HCT116 (cell line): Measurements from ENCODE around the gene GNG12. TPM values are rescaled to one million over a fixed set of nuclear protein-coding genes. Genes with fewer than 3 reads are reported as not detected.

ENCODE experiments used
- ATAC-seq: fragments of 200-7000 bp; cut with Tn5 transposase; 2 replicates; pipeline ENCODE4 v1.9.1; 2020; ENCODE audit warnings: mild to moderate bottlenecking, moderate library complexity
- BruUV-seq: library from RNA; stranded (reverse); fragments of 400-500 nt; replicated peaks from 2 replicates; lab custom pipeline; 2021; lab: Mats Ljungman, UMichigan
- CTCF ChIA-PET: fragments of 300-600 bp; sonication (Branson Sonifier 250); formaldehyde crosslinking; loops from one replicate; lab custom pipeline; 2021; ENCODE audit warnings: antibody characterized with exemption; lab: Charles Lee
- POLR2A ChIA-PET: fragments of 300-600, 350-600 bp; sonication (Branson Sonifier 250); formaldehyde crosslinking; loops from one replicate; lab custom pipeline; 2021; ENCODE audit warnings: antibody characterized with exemption; lab: Charles Lee
- RAD21 ChIA-PET, 2 experiments: fragments of 300-600 bp; sonication (Branson Sonifier 250); formaldehyde crosslinking; loops; one replicate each; lab custom pipeline; 2023; ENCODE audit warnings: low total read pairs in 2 of 2; ENCODE audit not compliant: uncharacterized antibody in 2 of 2, unreplicated experiment in 2 of 2, low non-redundant PET in 1 of 2; lab: Charles Lee
- DNase-seq: peaks from one replicate; pipeline ENCODE4 v3.0.0-alpha.2; 2010; ENCODE audit warnings: low read depth, low spot score
- H2AFZ ChIP-seq: fragments of 200-600 bp; shearing (Covaris generic), sonication (generic); 2 replicates; pipeline ENCODE4 v1.6.1; 2017; ENCODE audit warnings: low read depth, mixed run types, mixed read lengths, antibody characterized with exemption, low read length; ENCODE audit not compliant: poor library complexity, severe bottlenecking
- H3K27ac ChIP-seq: 2 replicates; pipeline ENCODE4 v1.5.1; 2012; ENCODE audit warnings: low read depth, low read length
- H3K27me3 ChIP-seq: fragments of 200-600 bp; sonication (generic); 2 replicates; pipeline ENCODE4 v1.6.1; 2016; ENCODE audit warnings: mixed run types, low read length, mixed read lengths; ENCODE audit not compliant: insufficient read depth
- H3K36me3 ChIP-seq, 2 experiments: fragments of 200-500 bp in 1 of 2; fragments of 200-600 bp in 1 of 2; sonication (Bioruptor generic) in 1 of 2; sonication (generic) in 1 of 2; 2 replicates each; pipeline versions ENCODE4 v1.5.1 to v1.6.1; 2014 to 2016; ENCODE audit warnings: low read length in 2 of 2, inconsistent platforms in 1 of 2, mixed read lengths in 1 of 2, mixed run types in 1 of 2; ENCODE audit not compliant: insufficient read depth in 2 of 2, control insufficient read depth in 1 of 2
- H3K4me1 ChIP-seq, 2 experiments: fragments of 200-600 bp in 1 of 2; sonication (generic) in 1 of 2; 2 replicates each; pipeline versions ENCODE4 v1.5.1 to v1.6.1; 2012 to 2017; ENCODE audit warnings: low read length in 2 of 2, inconsistent platforms in 1 of 2, mild to moderate bottlenecking in 1 of 2, mixed read lengths in 1 of 2, mixed run types in 1 of 2, moderate library complexity in 1 of 2; ENCODE audit not compliant: insufficient read depth in 2 of 2, control insufficient read depth in 1 of 2
- H3K4me2 ChIP-seq: fragments of 200-600 bp; sonication (generic); 2 replicates; pipeline ENCODE4 v1.6.1; 2017; ENCODE audit warnings: mixed run types, low read length, mixed read lengths
- H3K4me3 ChIP-seq, 2 experiments: fragments of 200-600 bp in 1 of 2; sonication (generic) in 1 of 2; replicated peaks in 1 of 2; 2 replicates each; pipeline ENCODE4 v1.5.1; 2011 to 2016; ENCODE audit warnings: low read length in 2 of 2, control low read depth in 1 of 2, low read depth in 1 of 2, mild to moderate bottlenecking in 1 of 2, mixed read lengths in 1 of 2, mixed run types in 1 of 2
- H3K79me2 ChIP-seq: fragments of 200-600 bp; sonication (generic); 2 replicates; pipeline ENCODE4 v1.6.1; 2017; ENCODE audit warnings: mild to moderate bottlenecking, mixed run types, low read length, moderate library complexity, mixed read lengths; ENCODE audit not compliant: insufficient read depth
- H3K9ac ChIP-seq: fragments of 200-600 bp; sonication (generic); 2 replicates; pipeline ENCODE4 v1.6.1; 2016; ENCODE audit warnings: low read length, mixed read lengths
- H3K9me2 ChIP-seq: fragments of 200-600 bp; sonication (generic), shearing (Covaris generic); 2 replicates; pipeline ENCODE4 v1.6.1; 2017; ENCODE audit warnings: mixed run types, mild to moderate bottlenecking, moderate library complexity; ENCODE audit not compliant: insufficient read depth
- H3K9me3 ChIP-seq, 2 experiments: fragments of 200-500 bp in 1 of 2; fragments of 200-600 bp in 1 of 2; sonication (Bioruptor generic) in 1 of 2; sonication (generic) in 1 of 2; 2 replicates each; pipeline ENCODE4 v1.6.1; 2014 to 2017; ENCODE audit warnings: low read length in 2 of 2, mixed read lengths in 2 of 2, inconsistent platforms in 1 of 2, low read depth in 1 of 2, mild to moderate bottlenecking in 1 of 2, mixed run types in 1 of 2, moderate library complexity in 1 of 2; ENCODE audit not compliant: control insufficient read depth in 1 of 2, insufficient read depth in 1 of 2
- H4K20me1 ChIP-seq: fragments of 200-600 bp; sonication (generic), shearing (Covaris generic); 2 replicates; pipeline ENCODE4 v1.6.1; 2017; ENCODE audit warnings: mixed run types, mild to moderate bottlenecking, moderate library complexity; ENCODE audit not compliant: insufficient read depth
- ATF3 ChIP-seq: IDR thresholded peaks from 2 replicates; pipeline ENCODE4 v1.6.1; 2012
- CEBPB ChIP-seq: IDR thresholded peaks from 2 replicates; pipeline ENCODE4 v1.6.1; 2012; ENCODE audit warnings: low read depth
- EZH2phosphoT487 ChIP-seq: fragments of 200-600 bp; IDR thresholded peaks from 2 replicates; pipeline ENCODE4 v1.6.1; 2018; ENCODE audit warnings: antibody characterized with exemption, borderline replicate concordance
- FOSL1 ChIP-seq: IDR thresholded peaks from 2 replicates; pipeline ENCODE4 v1.6.1; 2012; ENCODE audit warnings: low read depth
- JUND ChIP-seq: IDR thresholded peaks from 2 replicates; pipeline ENCODE4 v1.6.1; 2012
- MAX ChIP-seq: IDR thresholded peaks from 2 replicates; pipeline ENCODE4 v1.6.1; 2012
- RAD21 ChIP-seq: IDR thresholded peaks from 2 replicates; pipeline ENCODE4 v1.6.1; 2012; ENCODE audit warnings: low read depth, mild to moderate bottlenecking
- SIN3A ChIP-seq: IDR thresholded peaks from 2 replicates; pipeline ENCODE4 v1.6.1; 2012; ENCODE audit warnings: low read depth
- SRF ChIP-seq: IDR thresholded peaks from 2 replicates; pipeline ENCODE4 v1.6.1; 2012; ENCODE audit warnings: low read depth
- TCF7L2 ChIP-seq: IDR thresholded peaks from 2 replicates; pipeline ENCODE4 v1.7.0; 2011; ENCODE audit warnings: borderline replicate concordance, inconsistent platforms; ENCODE audit not compliant: insufficient read depth, insufficient read length; ENCODE audit errors: extremely low read depth
- ZBTB33 ChIP-seq: IDR thresholded peaks from 2 replicates; pipeline ENCODE4 v1.6.1; 2011; ENCODE audit warnings: mild to moderate bottlenecking, low read length, moderate library complexity; ENCODE audit not compliant: insufficient replicate concordance; ENCODE audit errors: extremely low read depth
- ZFX ChIP-seq: fragments of 450-650 bp; IDR thresholded peaks from 2 replicates; pipeline ENCODE4 v1.6.1; 2017
- intact Hi-C: fragments of 100-400 bp; cut with micrococcal nuclease; formaldehyde crosslinking; loops from 2 replicates; pipeline ENCODE4 v1.10.0; 2022
- total RNA-seq: library from RNA; stranded (reverse); gene quantifications from one replicate; pipeline ENCODE4 v1.2.1, GENCODE V29; 2021; ENCODE audit not compliant: unreplicated experiment

GNG12 gene
- total RNA-seq, 1 experiment from 2014 or later, result 49.6 TPM

- RAD21 ChIA-PET, result interaction anchor here in 1 of 2 experiments (0.6 to 1.0 kb wide), 2 partner anchors 8 to 54 kb away, joined by 3 to 4 read pairs; no protein-coding TSS in a partner anchor
- H3K36me3 ChIP-seq, result no peaks in the 10 kb centered on the region
- peak overlapping the region; percentile 73 for H3K4me2 ChIP-seq
- no peak for DNase-seq
- no peak overlapping the region for H3K27ac ChIP-seq
- POLR2A ChIA-PET, result interaction anchor here (0.8 to 1.5 kb wide), 4 partner anchors 9 to 68 kb away, joined by 3 to 4 read pairs (median 4); partner anchors contain the start of gene GADD45A
- H3K9me3 ChIP-seq, result no peaks in the 10 kb centered on the region
- H3K27me3 ChIP-seq, result no peaks in the 10 kb centered on the region
- H3K4me3 ChIP-seq, result no peak overlapping the region
- peaks cover 60 to 78% of the 10 kb centered on the region in 2 experiments for H3K4me1 ChIP-seq
- H2AFZ ChIP-seq, result no peak overlapping the region
- intact Hi-C loops, result no loop called here
- no peak overlapping the region for H3K9ac ChIP-seq
- CTCF ChIA-PET, result interaction anchor here (1.0 to 4.7 kb wide), 7 partner anchors 8 to 228 kb away, joined by 3 to 15 read pairs (median 5); no protein-coding TSS in a partner anchor
- H3K9me2 ChIP-seq, result no peaks in the 10 kb centered on the region
- H4K20me1 ChIP-seq, result no peaks in the 10 kb centered on the region
- H3K79me2 ChIP-seq, result peaks cover 15% of the 10 kb centered on the region; the same call in 1 of the 2 replicates
- ATAC-seq, result no peak
- TF ChIP-seq MAX (0 out of 2 replicates have a peak, but pooled peaks have one; percentile 21), JUND (0 out of 2 replicates have a peak, but pooled peaks have one; percentile 17), EZH2phosphoT487 (no peak), ZFX (no peak), FOSL1 (0 out of 2 replicates have a peak, but pooled peaks have one; percentile 7), SIN3A (0 out of 2 replicates have a peak, but pooled peaks have one; percentile 32), CEBPB (no peak)
- no TSS peak for BruUV-seq
Measured at GRCh38 chr1:67752306-67752705, 81.0 kb downstream of the GNG12 start.

- Histone ChIP-seq H3K27me3 (no peaks in the 10 kb centered on the region), H3K36me3 (no peaks in the 10 kb centered on the region), H3K4me1 (peaks cover 68 to 81% of the 10 kb centered on the region in 2 experiments), H3K4me2 (peak overlapping the region; percentile 76), H3K9ac (peak overlapping the region; percentile 61), H2AFZ (no peak overlapping the region), H3K79me2 (peaks cover 16% of the 10 kb centered on the region; the same call in 1 of the 2 replicates), H3K9me3 (no peaks in the 10 kb centered on the region), H3K9me2 (no peaks in the 10 kb centered on the region), H3K4me3 (peak overlapping the region in 1 of 2 experiments; percentile 46; a peak in 2 of 4 replicates), H4K20me1 (no peaks in the 10 kb centered on the region), H3K27ac (peak overlapping the region; percentile 84; the same call in 1 of the 2 replicates)
- ChIA-PET POLR2A (interaction anchor here (1.1 to 1.5 kb wide), 3 partner anchors 18 to 66 kb away, joined by 3 to 9 read pairs (median 3); partner anchors contain the start of gene GADD45A), RAD21 (no interaction called here), CTCF (interaction anchor here (1.3 to 4.7 kb wide), 3 partner anchors 9 to 216 kb away, joined by 3 to 15 read pairs (median 3); no protein-coding TSS in a partner anchor)
- intact Hi-C loops, result no loop called here
- DNase-seq (no peak), ATAC-seq (no peak)
- BruUV-seq, result no TSS peak
- TF ChIP-seq RAD21 (no peak), CEBPB (no peak), TCF7L2 (no peak), ATF3 (no peak), SRF (no peak), ZBTB33 (no peak), EZH2phosphoT487 (no peak), MAX (no peak), ZFX (no peak)
- TF ChIP-seq, all 23 proteins: peak for 0
Measured at GRCh38 chr1:67750691-67751054, 82.6 kb downstream of the GNG12 start.
